HL-60 (cell line): ENCODE results near the gene STK17A.

Experiments
- DNase-seq, 2 experiments: peaks; one replicate each; pipeline ENCODE4 v3.0.0-alpha.2; 2010 to 2020; ENCODE audit warnings: low read depth in 1 of 2, low spot score in 1 of 2
- H3K27ac ChIP-seq: fragments of 250-450 bp; sonication (Bioruptor Pico); replicated peaks from 2 replicates; pipeline ENCODE4 v1.5.1; 2020; ENCODE audit warnings: mild to moderate bottlenecking, moderate library complexity
- H3K27me3 ChIP-seq: fragments of 250-450 bp; sonication (Bioruptor Pico); 2 replicates; pipeline ENCODE4 v1.5.1; 2021; ENCODE audit warnings: mild to moderate bottlenecking, moderate library complexity; ENCODE audit not compliant: insufficient read depth, poor library complexity, severe bottlenecking
- H3K4me3 ChIP-seq: replicated peaks from 2 replicates; pipeline ENCODE4 v1.5.1; 2011; ENCODE audit warnings: mild to moderate bottlenecking, control low read depth, low read length; ENCODE audit not compliant: insufficient read depth
- CTCF ChIP-seq: IDR thresholded peaks from one replicate; pipeline ENCODE4 v1.5.1; 2011; ENCODE audit warnings: low read length, control low read depth, inconsistent platforms; ENCODE audit not compliant: insufficient read depth
- GABPA ChIP-seq: IDR thresholded peaks from 2 replicates; pipeline ENCODE4 v1.6.1; 2012; ENCODE audit warnings: low read depth
- POLR2AphosphoS5 ChIP-seq: IDR thresholded peaks from 2 replicates; pipeline ENCODE4 v1.6.1; 2012; ENCODE audit warnings: low read depth
- REST ChIP-seq: IDR thresholded peaks from 2 replicates; pipeline ENCODE4 v1.6.1; 2012; ENCODE audit warnings: low read depth; ENCODE audit not compliant: insufficient replicate concordance
- SPI1 ChIP-seq: IDR thresholded peaks from 2 replicates; pipeline ENCODE4 v1.6.1; 2012; ENCODE audit warnings: low read depth, mild to moderate bottlenecking, borderline replicate concordance

Gene STK17A

GRCh38 chr7:43652364-43652763 is 69.5 kb downstream of the STK17A start:
- H3K27ac ChIP-seq, result peak overlapping the region; percentile 31; the same call in 1 of the 2 replicates
- no peak for DNase-seq
- no peak for TF ChIP-seq POLR2AphosphoS5
- no peak for TF ChIP-seq SPI1
- TF ChIP-seq REST, result no peak
- TF ChIP-seq CTCF, result no peak
- TF ChIP-seq GABPA, result no peak
- no peak overlapping the region for H3K4me3 ChIP-seq
- no peaks in the 10 kb centered on the region for H3K27me3 ChIP-seq

GRCh38 chr7:43653466-43653865 is 70.6 kb downstream of the STK17A start:
- TF ChIP-seq CTCF, result no peak
- DNase-seq, result no peak

GRCh38 chr7:43653891-43654504 is 71.1 kb downstream of the STK17A start:
- DNase-seq, result no peak
- H3K27me3 ChIP-seq, result no peaks in the 10 kb centered on the region
- TF ChIP-seq SPI1 (no peak), GABPA (no peak), CTCF (no peak), POLR2AphosphoS5 (no peak), REST (no peak)
- no peak overlapping the region for H3K4me3 ChIP-seq
- H3K27ac ChIP-seq, result peak overlapping the region; percentile 20; the same call in 1 of the 2 replicates

More at GRCh38 chr7:43653466-43653865, 70.6 kb downstream of the STK17A start:
- no peaks in the 10 kb centered on the region for H3K27me3 ChIP-seq
- H3K4me3 ChIP-seq, result no peak overlapping the region
- no peak overlapping the region; the same call in 1 of the 2 replicates for H3K27ac ChIP-seq

- no peak for DNase-seq
- no peak overlapping the region for H3K4me3 ChIP-seq
- H3K27me3 ChIP-seq, result no peaks in the 10 kb centered on the region
- no peak overlapping the region for H3K27ac ChIP-seq
- TF ChIP-seq SPI1 (no peak), GABPA (no peak), CTCF (no peak), POLR2AphosphoS5 (no peak), REST (no peak)
Measured at GRCh38 chr7:43655584-43655983, 72.7 kb downstream of the STK17A start.
